ENCODE data around the gene DUS3L.

DUS3L gene

GRCh38 chr19:5822181-5822844 lies 31.4 kb upstream of the DUS3L start:
- DNase-seq, result no peak

- DNase-seq, result no peak
Measured at GRCh38 chr19:5821521-5822180, 30.7 kb upstream of the DUS3L start.

GRCh38 chr19:5820785-5821184 lies 29.8 kb upstream of the DUS3L start:
- no peak for DNase-seq

GRCh38 chr19:5818594-5818993 lies 27.6 kb upstream of the DUS3L start:
- no peak for DNase-seq

GRCh38 chr19:5817218-5817617 lies 26.3 kb upstream of the DUS3L start:
- no peak for DNase-seq

GRCh38 chr19:5814852-5815246 lies 23.9 kb upstream of the DUS3L start:
- DNase-seq, result no peak

GRCh38 chr19:5814123-5814851 lies 23.3 kb upstream of the DUS3L start:
- no peak for DNase-seq

- DNase-seq, result no peak
Measured at GRCh38 chr19:5811117-5811516, 20.2 kb upstream of the DUS3L start.

GRCh38 chr19:5809469-5809868 lies 18.5 kb upstream of the DUS3L start:
- DNase-seq, result no peak

- DNase-seq, result no peak
Measured at GRCh38 chr19:5809053-5809452, 18.1 kb upstream of the DUS3L start.

- no peak for DNase-seq
Measured at GRCh38 chr19:5808120-5808816, 17.3 kb upstream of the DUS3L start.

GRCh38 chr19:5806905-5807304 lies 15.9 kb upstream of the DUS3L start:
- no peak for DNase-seq

GRCh38 chr19:5806133-5806489 lies 15.1 kb upstream of the DUS3L start:
- no peak for DNase-seq

- DNase-seq, result no peak
Measured at GRCh38 chr19:5805462-5806132, 14.6 kb upstream of the DUS3L start.

- no peak for DNase-seq
Measured at GRCh38 chr19:5804516-5805461, 13.8 kb upstream of the DUS3L start, which contains the start of gene NRTN. NRTN (plus strand) TSS chr19:5805067; CDS start chr19:5824166, 19,099 bp downstream.

GRCh38 chr19:5803752-5804515 lies 13.0 kb upstream of the DUS3L start:
- peak; percentile 65 for DNase-seq

GRCh38 chr19:5803441-5803751 lies 12.4 kb upstream of the DUS3L start:
- no peak for DNase-seq

- no peak for DNase-seq
Measured at GRCh38 chr19:5801796-5802619, 11.0 kb upstream of the DUS3L start.

- DNase-seq, result no peak
Measured at GRCh38 chr19:5800361-5801270, 9.7 kb upstream of the DUS3L start.

Data from GOT3 (cell line).